ENCODE results near the gene IL22RA1.

Gene IL22RA1

GRCh38 chr1:24136956-24137539 is 5.9 kb downstream of the IL22RA1 start:
- no peak for DNase-seq

- DNase-seq: no peak
These were observed 8.6 kb downstream of the IL22RA1 start for GRCh38 chr1:24134376-24134775.

- DNase-seq: no peak
These were observed 9.1 kb downstream of the IL22RA1 start for GRCh38 chr1:24133819-24134218.

GRCh38 chr1:24130385-24130784 is 12.6 kb downstream of the IL22RA1 start:
- no peak for DNase-seq

- no peak for DNase-seq
These were observed 15.1 kb downstream of the IL22RA1 start for GRCh38 chr1:24127801-24128363.

- no peak for DNase-seq
These were observed 15.7 kb downstream of the IL22RA1 start for GRCh38 chr1:24127134-24127800.

GRCh38 chr1:24126672-24127023 is 16.3 kb downstream of the IL22RA1 start:
- DNase-seq: no peak

- DNase-seq: no peak
These were observed 16.8 kb downstream of the IL22RA1 start for GRCh38 chr1:24126018-24126671.

- DNase-seq: no peak
These were observed 17.5 kb downstream of the IL22RA1 start for GRCh38 chr1:24125456-24125855.

GRCh38 chr1:24124980-24125379 is 18.0 kb downstream of the IL22RA1 start:
- no peak for DNase-seq

- DNase-seq: no peak
These were observed 19.3 kb downstream of the IL22RA1 start for GRCh38 chr1:24123611-24124010.

- no peak for DNase-seq
These were observed 20.2 kb downstream of the IL22RA1 start for GRCh38 chr1:24122776-24123175.

GRCh38 chr1:24121406-24121805 is 21.5 kb downstream of the IL22RA1 start:
- DNase-seq: no peak

GRCh38 chr1:24120965-24121364 is 22.0 kb downstream of the IL22RA1 start:
- no peak for DNase-seq

GRCh38 chr1:24119859-24120756 is 22.8 kb downstream of the IL22RA1 start:
- no peak for DNase-seq

- DNase-seq: no peak
These were observed 23.5 kb downstream of the IL22RA1 start for GRCh38 chr1:24119489-24119858.

GRCh38 chr1:24118410-24119242 is 24.3 kb downstream of the IL22RA1 start:
- DNase-seq: no peak

- DNase-seq: no peak
These were observed 25.1 kb downstream of the IL22RA1 start for GRCh38 chr1:24117722-24118409.

- no peak for DNase-seq
These were observed 25.8 kb downstream of the IL22RA1 start for GRCh38 chr1:24117132-24117531.

- DNase-seq: no peak
These were observed 28.2 kb downstream of the IL22RA1 start for GRCh38 chr1:24114753-24115152.

- DNase-seq: no peak
These were observed 29.3 kb downstream of the IL22RA1 start for GRCh38 chr1:24113641-24114033.

Measured in central memory CD4-positive, alpha-beta T cell (primary cell).